Ovary (tissue), 9 donors: ENCODE results near the gene SLC24A4. TPM values are rescaled to one million over a fixed set of nuclear protein-coding genes. Genes with fewer than 3 reads are reported as not detected.

Experiments
- DNase-seq, 5 donors: peaks; one replicate each; pipeline ENCODE4 v3.0.0-alpha.2; 2019 to 2020
- H3K27ac ChIP-seq, 2 donors: fragments of 200-600 bp; one replicate each; pipeline versions ENCODE4 v1.5.1 to v1.8.0; 2019 to 2022
- H3K27me3 ChIP-seq: fragments of 200-600 bp; one replicate; pipeline ENCODE4 v1.8.0; 2022
- H3K36me3 ChIP-seq: fragments of 200-600 bp; sonication (generic); one replicate; pipeline ENCODE4 v1.5.1; 2019
- H3K4me1 ChIP-seq: one replicate; pipeline ENCODE4 v1.8.1; 2013; ENCODE audit warnings: mild to moderate bottlenecking, moderate library complexity; ENCODE audit not compliant: insufficient read depth
- H3K4me3 ChIP-seq: fragments of 200-600 bp; sonication (generic); one replicate; pipeline ENCODE4 v1.5.1; 2017
- H3K9me3 ChIP-seq, 2 donors: fragments of 200-600 bp in 1 of 2; sonication (generic) in 1 of 2; one replicate each; pipeline versions ENCODE4 v1.5.1 to v1.8.1; 2013 to 2019; ENCODE audit warnings: mild to moderate bottlenecking in 1 of 2, moderate library complexity in 1 of 2
- CTCF ChIP-seq, 3 donors: fragments of 450-650 bp in 2 of 3; fragments of 200-600 bp in 1 of 3; IDR thresholded peaks; one replicate each; pipeline versions ENCODE4 v1.5.1 to v1.8.0; 2016 to 2022; ENCODE audit warnings: antibody characterized with exemption in 3 of 3, mild to moderate bottlenecking in 1 of 3
- EP300 ChIP-seq: sonication (generic); formaldehyde crosslinking; IDR thresholded peaks from one replicate; pipeline ENCODE4 v1.6.1; 2017; ENCODE audit warnings: antibody characterized with exemption
- POLR2A ChIP-seq: fragments of 450-650 bp; IDR thresholded peaks from one replicate; pipeline ENCODE4 v1.6.1; 2017; ENCODE audit warnings: antibody characterized with exemption, mild to moderate bottlenecking, moderate library complexity
- WGBS, 3 donors: extraction: QIAGEN DNeasy Blood & Tissue Kit in 1 of 3; methylation state at CpG; one replicate each; pipeline versions ENCODE4 v1.1.5 to v1.1.7; 2013 to 2017; 5-methylcytosine and 5-hydroxymethylcytosine counted together
- intact Hi-C, 4 donors: fragments of 100-400 bp; cut with DNase I; formaldehyde crosslinking; loops; one replicate each; pipeline versions ENCODE4 v1.11.0 to v1.15.1; 2022 to 2023
- polyA plus RNA-seq, 2 donors: library from polyadenylated mRNA; stranded (reverse); fragments of 200-250 nt in 1 of 2; fragments of 350-450 nt in 1 of 2; fragmentation: Illumina TruSeq in 1 of 2; extraction: RNeasy Lipid Tissue Mini Kit (QIAGEN cat#74804) in 1 of 2; gene quantifications; one replicate each; pipeline ENCODE4 v1.2.3, GENCODE V29; 2013 to 2014
- total RNA-seq, 7 donors: library from RNA; depleted of rRNA in 2 of 7; stranded (reverse); fragments of >200 nt in 2 of 7; fragmentation: NEBNext Ultra II Directional in 3 of 7; extraction: Animal tissue kit (Norgen Biotek cat#: 25700) in 3 of 7; gene quantifications; one replicate each; pipeline versions ENCODE4 v1.1.0 to v1.2.4, GENCODE V29; 2016 to 2023
- donor health status: DM: no; HTN: no; CAD: no; lungs with moderate emphysema.
- donor health status: DM: no; HTN: no; CAD: no.
- donor health status: Bipolar disorder and iron deficiency.
- donor health status: DM: yes; HTN: yes; CAD: no.
- donor health status: DM: no; HTN: no; CAD: no.
- donor health status: DM: yes; HTN: yes; CAD: no.

Gene SLC24A4
- total and polyA plus RNA-seq, 9 donors, result 0.10 to 0.98 (median 0.24) TPM

GRCh38 chr14:92288994-92289660 lies 33.8 kb upstream of the SLC24A4 start:
- Histone ChIP-seq H3K4me1 (no peaks in the 10 kb centered on the region), H3K4me3 (no peak overlapping the region), H3K27me3 (no peaks in the 10 kb centered on the region), H3K9me3 (no peaks in the 10 kb centered on the region), H3K36me3 (no peaks in the 10 kb centered on the region), H3K27ac (no peak overlapping the region)
- WGBS, 3 donors, result 15 to 23% (median 21%) methylated on average over 9 of the region's 9 CpGs
- intact Hi-C loops, result no loop called here
- TF ChIP-seq POLR2A (no peak), EP300 (no peak), CTCF (IDR thresholded peaks at IDR 0.05) (no peak)
- DNase-seq, result no peak

- Histone ChIP-seq H3K27ac (no peak overlapping the region), H3K4me1 (no peaks in the 10 kb centered on the region), H3K27me3 (no peaks in the 10 kb centered on the region), H3K36me3 (no peaks in the 10 kb centered on the region), H3K4me3 (no peak overlapping the region), H3K9me3 (no peaks in the 10 kb centered on the region)
- no peak for DNase-seq
- no peak for TF ChIP-seq CTCF (IDR thresholded peaks at IDR 0.05)
- intact Hi-C loops, result no loop called here
- 72 to 97% (median 92%) methylated on average over 2 of the region's 2 CpGs for WGBS, 3 donors
Measured at GRCh38 chr14:92292673-92293072, 30.3 kb upstream of the SLC24A4 start.

- no peak for TF ChIP-seq CTCF (IDR thresholded peaks at IDR 0.05)
- TF ChIP-seq EP300, result no peak
- TF ChIP-seq POLR2A, result no peak
- no peak overlapping the region for H3K27ac ChIP-seq
- H3K27me3 ChIP-seq, result no peaks in the 10 kb centered on the region
- 73 to 81% (median 78%) methylated on average over 2 of the region's 2 CpGs for WGBS, 3 donors
- no peaks in the 10 kb centered on the region for H3K9me3 ChIP-seq
- H3K36me3 ChIP-seq, result no peaks in the 10 kb centered on the region
- intact Hi-C loops, result no loop called here
- no peak for DNase-seq
- no peaks in the 10 kb centered on the region for H3K4me1 ChIP-seq
- H3K4me3 ChIP-seq, result no peak overlapping the region
Measured at GRCh38 chr14:92294506-92294905, 28.5 kb upstream of the SLC24A4 start.

GRCh38 chr14:92297818-92298595 lies 25.0 kb upstream of the SLC24A4 start:
- Histone ChIP-seq H3K9me3 (no peaks in the 10 kb centered on the region), H3K27me3 (no peaks in the 10 kb centered on the region), H3K36me3 (no peaks in the 10 kb centered on the region), H3K4me1 (no peaks in the 10 kb centered on the region), H3K27ac (no peak overlapping the region), H3K4me3 (no peak overlapping the region)
- 68 to 72% (median 69%) methylated on average over 6 of the region's 6 CpGs for WGBS, 3 donors
- intact Hi-C loops, result no loop called here
- TF ChIP-seq EP300 (no peak), POLR2A (no peak), CTCF (IDR thresholded peaks at IDR 0.05) (no peak)
- DNase-seq, result no peak
